ENCODE results near the gene GOLGA6L22.
"Not testable (repeated sequence)": the region's sequence is repeated elsewhere in the genome, so short reads cannot be mapped to it uniquely, and the experiment has no call there.

GOLGA6L22 gene, protein sequence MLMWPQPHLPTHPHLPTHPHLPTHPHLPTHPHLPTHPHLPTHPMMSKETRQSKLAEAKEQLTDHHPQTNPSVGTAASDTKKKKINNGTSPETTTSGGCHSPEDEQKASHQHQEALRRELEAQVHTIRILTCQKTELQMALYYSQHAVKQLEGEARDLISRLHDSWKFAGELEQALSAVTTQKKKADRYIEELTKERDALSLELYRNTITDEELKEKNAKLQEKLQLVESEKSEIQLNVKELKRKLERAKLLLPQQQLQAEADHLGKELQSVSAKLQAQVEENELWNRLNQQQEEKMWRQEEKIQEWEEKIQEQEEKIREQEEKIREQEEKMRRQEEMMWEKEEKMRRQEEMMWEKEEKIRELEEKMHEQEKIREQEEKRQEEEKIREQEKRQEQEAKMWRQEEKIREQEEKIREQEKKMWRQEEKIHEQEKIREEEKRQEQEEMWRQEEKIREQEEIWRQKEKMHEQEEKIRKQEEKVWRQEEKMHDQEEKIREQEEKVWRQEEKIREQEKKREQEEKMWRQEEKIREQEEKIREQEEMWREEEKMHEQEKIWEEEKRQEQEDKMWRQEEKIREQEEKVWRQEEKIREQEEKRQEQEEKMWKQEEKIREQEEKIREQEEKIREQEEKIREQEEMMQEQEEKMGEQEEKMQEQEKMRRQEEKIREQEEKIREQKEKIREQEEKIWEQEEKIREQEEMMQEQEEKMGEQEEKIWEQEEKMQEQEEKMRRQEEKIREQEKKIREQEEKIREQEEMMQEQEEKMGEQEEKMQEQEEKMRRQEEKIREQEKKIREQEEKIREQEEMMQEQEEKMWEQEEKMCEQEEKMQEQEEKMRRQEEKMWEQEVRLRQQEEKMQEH

GRCh38 chr15:22458603-22459002 lies at the start of gene GOLGA6L22:
Gene GOLGA6L22, plus strand, starts transcription at chr15:22458903. Its CDS starts 91 bp downstream, at chr15:22458994.
- not testable (repeated sequence) for H3K27ac ChIP-seq (ENCODE audit: low read depth, low read length); H3K27me3 ChIP-seq (ENCODE audit: insufficient read depth, low read length); H3K4me3 ChIP-seq (ENCODE audit: low read depth, low read length); H3K4me1 ChIP-seq (ENCODE audit: control insufficient read depth, insufficient read depth, low read length, unreplicated experiment); H3K36me3 ChIP-seq (ENCODE audit: insufficient read depth, low read length); H2AFZ ChIP-seq (ENCODE audit: low read length, unreplicated experiment); H3K79me2 ChIP-seq (ENCODE audit: control insufficient read depth, insufficient read depth, low read length, unreplicated experiment)

GRCh38 chr15:22417288-22417687 lies 41.4 kb upstream of the GOLGA6L22 start:
- H2AFZ ChIP-seq (ENCODE audit: low read length, unreplicated experiment); H3K79me2 ChIP-seq (ENCODE audit: control insufficient read depth, insufficient read depth, low read length, unreplicated experiment); H3K36me3 ChIP-seq (ENCODE audit: insufficient read depth, low read length); H3K27me3 ChIP-seq (ENCODE audit: insufficient read depth, low read length); H3K4me3 ChIP-seq (ENCODE audit: low read depth, low read length); H3K4me1 ChIP-seq (ENCODE audit: control insufficient read depth, insufficient read depth, low read length, unreplicated experiment); H3K27ac ChIP-seq (ENCODE audit: low read depth, low read length): not testable (repeated sequence)

DNA sequence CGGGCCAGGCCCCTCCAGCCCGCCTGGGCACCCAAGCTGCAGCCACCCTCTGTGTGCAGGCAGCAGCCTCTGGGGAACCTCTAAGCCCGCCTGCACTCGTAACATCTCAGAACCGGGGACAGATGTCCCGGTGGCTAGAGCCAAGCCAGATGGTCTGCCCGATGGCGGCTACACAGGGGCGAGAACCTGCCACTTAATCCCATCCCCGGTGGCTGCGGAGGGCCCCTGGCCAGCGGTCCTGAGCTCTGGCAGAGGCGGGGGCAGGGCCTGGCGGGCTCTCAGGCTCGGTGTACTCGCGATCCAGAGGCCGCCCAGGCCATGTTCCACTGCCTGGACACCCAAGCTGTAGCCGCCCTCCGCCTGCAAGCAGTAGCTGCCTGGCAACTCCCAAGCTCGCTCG lies 40.9 kb upstream of the GOLGA6L22 start:
- H3K79me2 ChIP-seq (ENCODE audit: control insufficient read depth, insufficient read depth, low read length, unreplicated experiment); H3K4me1 ChIP-seq (ENCODE audit: control insufficient read depth, insufficient read depth, low read length, unreplicated experiment); H3K27ac ChIP-seq (ENCODE audit: low read depth, low read length); H3K36me3 ChIP-seq (ENCODE audit: insufficient read depth, low read length); H3K27me3 ChIP-seq (ENCODE audit: insufficient read depth, low read length); H3K4me3 ChIP-seq (ENCODE audit: low read depth, low read length); H2AFZ ChIP-seq (ENCODE audit: low read length, unreplicated experiment): not testable (repeated sequence)

- H3K27ac ChIP-seq (ENCODE audit: low read depth, low read length); H3K79me2 ChIP-seq (ENCODE audit: control insufficient read depth, insufficient read depth, low read length, unreplicated experiment); H2AFZ ChIP-seq (ENCODE audit: low read length, unreplicated experiment); H3K4me1 ChIP-seq (ENCODE audit: control insufficient read depth, insufficient read depth, low read length, unreplicated experiment); H3K4me3 ChIP-seq (ENCODE audit: low read depth, low read length); H3K27me3 ChIP-seq (ENCODE audit: insufficient read depth, low read length); H3K36me3 ChIP-seq (ENCODE audit: insufficient read depth, low read length): not testable (repeated sequence)
Observed at GRCh38 chr15:22418212-22418611, 40.5 kb upstream of the GOLGA6L22 start.

DNA sequence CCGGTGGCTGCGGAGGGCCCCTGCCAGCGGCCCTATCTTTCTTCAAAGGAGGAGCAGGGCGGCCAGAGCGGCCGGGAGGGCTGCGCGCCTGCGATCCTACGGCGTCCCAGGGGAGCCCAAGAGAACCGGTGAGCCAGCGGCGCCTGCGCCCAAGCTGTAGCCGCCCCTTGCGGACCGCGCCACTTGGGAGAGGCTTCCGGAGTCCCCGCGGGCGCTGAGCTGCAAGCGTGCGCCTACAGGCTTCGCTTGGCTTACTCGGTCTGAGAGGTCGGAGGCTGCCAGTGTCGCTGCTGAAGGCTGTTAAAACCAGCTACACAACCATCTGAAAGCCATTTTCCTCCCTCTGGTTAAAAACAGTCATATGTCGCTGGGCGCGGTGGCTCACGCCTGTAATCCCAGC lies 40.0 kb upstream of the GOLGA6L22 start:
- H3K27ac ChIP-seq (ENCODE audit: low read depth, low read length); H3K4me3 ChIP-seq (ENCODE audit: low read depth, low read length); H3K4me1 ChIP-seq (ENCODE audit: control insufficient read depth, insufficient read depth, low read length, unreplicated experiment); H3K36me3 ChIP-seq (ENCODE audit: insufficient read depth, low read length); H2AFZ ChIP-seq (ENCODE audit: low read length, unreplicated experiment); H3K27me3 ChIP-seq (ENCODE audit: insufficient read depth, low read length); H3K79me2 ChIP-seq (ENCODE audit: control insufficient read depth, insufficient read depth, low read length, unreplicated experiment): not testable (repeated sequence)

GRCh38 chr15:22420340-22420739 lies 38.4 kb upstream of the GOLGA6L22 start:
- H3K36me3 ChIP-seq (ENCODE audit: insufficient read depth, low read length); H3K4me1 ChIP-seq (ENCODE audit: control insufficient read depth, insufficient read depth, low read length, unreplicated experiment); H2AFZ ChIP-seq (ENCODE audit: low read length, unreplicated experiment); H3K27me3 ChIP-seq (ENCODE audit: insufficient read depth, low read length); H3K27ac ChIP-seq (ENCODE audit: low read depth, low read length); H3K4me3 ChIP-seq (ENCODE audit: low read depth, low read length); H3K79me2 ChIP-seq (ENCODE audit: control insufficient read depth, insufficient read depth, low read length, unreplicated experiment): not testable (repeated sequence)

DNA sequence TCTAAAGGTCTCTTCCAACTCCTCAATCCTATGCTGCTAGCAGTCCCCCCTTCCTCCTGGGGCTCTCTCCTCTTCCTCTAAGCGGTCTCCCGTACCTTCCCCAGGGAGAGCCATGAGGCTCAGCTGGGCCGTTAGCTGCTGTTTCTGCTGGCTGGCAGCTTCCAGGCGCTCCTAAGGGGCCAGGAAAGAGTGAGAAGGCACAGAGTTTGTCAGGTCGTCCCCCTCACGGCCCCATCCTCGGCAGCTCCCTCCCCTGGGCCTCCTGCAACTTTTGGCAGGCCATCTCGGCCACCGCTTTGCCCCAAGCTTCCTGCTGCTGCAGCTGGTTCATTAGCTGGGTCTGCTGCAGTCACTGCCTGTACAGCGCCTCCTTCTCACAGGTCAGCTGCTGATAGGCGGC lies 29.3 kb upstream of the GOLGA6L22 start:
- not testable (repeated sequence) for H3K36me3 ChIP-seq (ENCODE audit: insufficient read depth, low read length); H3K27ac ChIP-seq (ENCODE audit: low read depth, low read length); H3K4me3 ChIP-seq (ENCODE audit: low read depth, low read length); H3K27me3 ChIP-seq (ENCODE audit: insufficient read depth, low read length); H3K4me1 ChIP-seq (ENCODE audit: control insufficient read depth, insufficient read depth, low read length, unreplicated experiment); H3K79me2 ChIP-seq (ENCODE audit: control insufficient read depth, insufficient read depth, low read length, unreplicated experiment); H2AFZ ChIP-seq (ENCODE audit: low read length, unreplicated experiment)

DNA sequence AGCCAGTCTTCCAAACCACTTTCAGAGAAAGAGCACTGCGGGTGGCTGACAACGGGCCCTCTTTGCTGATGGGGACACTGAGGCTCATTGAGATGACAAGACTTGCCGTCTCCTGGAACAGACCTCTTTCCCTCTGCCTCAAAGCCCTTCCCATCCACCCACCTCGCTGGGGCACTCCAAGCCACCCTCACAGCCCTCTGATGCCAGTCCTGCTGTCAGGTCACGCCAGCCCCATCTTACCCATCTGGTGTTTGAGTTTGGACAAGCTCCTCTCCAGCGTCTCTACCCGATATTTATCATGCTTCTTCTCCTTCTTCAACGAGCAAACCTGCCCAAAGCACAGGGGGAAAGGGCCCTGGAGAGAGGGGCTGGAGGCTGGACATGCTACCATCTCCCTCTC lies 27.0 kb upstream of the GOLGA6L22 start:
- not testable (repeated sequence) for H3K79me2 ChIP-seq (ENCODE audit: control insufficient read depth, insufficient read depth, low read length, unreplicated experiment); H3K36me3 ChIP-seq (ENCODE audit: insufficient read depth, low read length); H2AFZ ChIP-seq (ENCODE audit: low read length, unreplicated experiment); H3K4me3 ChIP-seq (ENCODE audit: low read depth, low read length); H3K4me1 ChIP-seq (ENCODE audit: control insufficient read depth, insufficient read depth, low read length, unreplicated experiment); H3K27ac ChIP-seq (ENCODE audit: low read depth, low read length); H3K27me3 ChIP-seq (ENCODE audit: insufficient read depth, low read length)

- not testable (repeated sequence) for H2AFZ ChIP-seq (ENCODE audit: low read length, unreplicated experiment); H3K79me2 ChIP-seq (ENCODE audit: control insufficient read depth, insufficient read depth, low read length, unreplicated experiment); H3K27ac ChIP-seq (ENCODE audit: low read depth, low read length); H3K36me3 ChIP-seq (ENCODE audit: insufficient read depth, low read length); H3K4me1 ChIP-seq (ENCODE audit: control insufficient read depth, insufficient read depth, low read length, unreplicated experiment); H3K27me3 ChIP-seq (ENCODE audit: insufficient read depth, low read length)
- peak overlapping the region; percentile 58 for H3K4me3 ChIP-seq (ENCODE audit: low read depth, low read length)
Observed at GRCh38 chr15:22494490-22495113, 35.9 kb downstream of the GOLGA6L22 start.

- H3K79me2 ChIP-seq (ENCODE audit: control insufficient read depth, insufficient read depth, low read length, unreplicated experiment); H3K36me3 ChIP-seq (ENCODE audit: insufficient read depth, low read length); H3K27ac ChIP-seq (ENCODE audit: low read depth, low read length); H3K27me3 ChIP-seq (ENCODE audit: insufficient read depth, low read length); H3K4me3 ChIP-seq (ENCODE audit: low read depth, low read length); H2AFZ ChIP-seq (ENCODE audit: low read length, unreplicated experiment); H3K4me1 ChIP-seq (ENCODE audit: control insufficient read depth, insufficient read depth, low read length, unreplicated experiment): not testable (repeated sequence)
Observed at GRCh38 chr15:22497200-22497599, 38.5 kb downstream of the GOLGA6L22 start.

Data from ACC112 (cell line).